HT1080 (cell line): ENCODE measurements around the gene ING4. TPM values are rescaled to one million over a fixed set of nuclear protein-coding genes. Genes with fewer than 3 reads are reported as not detected.

Experiments used
- DNase-seq: peaks from one replicate; pipeline ENCODE4 v3.0.0-alpha.2; 2015; ENCODE audit warnings: low read depth
- total RNA-seq: library from RNA; depleted of rRNA; stranded (reverse); fragments of >200 nt; shearing (Covaris generic); gene quantifications from 2 replicates; pipeline ENCODE4 v1.2.3, GENCODE V29; 2014

Gene ING4
- total RNA-seq, 1 experiment from 2014 or later = 22.3 TPM

DNA sequence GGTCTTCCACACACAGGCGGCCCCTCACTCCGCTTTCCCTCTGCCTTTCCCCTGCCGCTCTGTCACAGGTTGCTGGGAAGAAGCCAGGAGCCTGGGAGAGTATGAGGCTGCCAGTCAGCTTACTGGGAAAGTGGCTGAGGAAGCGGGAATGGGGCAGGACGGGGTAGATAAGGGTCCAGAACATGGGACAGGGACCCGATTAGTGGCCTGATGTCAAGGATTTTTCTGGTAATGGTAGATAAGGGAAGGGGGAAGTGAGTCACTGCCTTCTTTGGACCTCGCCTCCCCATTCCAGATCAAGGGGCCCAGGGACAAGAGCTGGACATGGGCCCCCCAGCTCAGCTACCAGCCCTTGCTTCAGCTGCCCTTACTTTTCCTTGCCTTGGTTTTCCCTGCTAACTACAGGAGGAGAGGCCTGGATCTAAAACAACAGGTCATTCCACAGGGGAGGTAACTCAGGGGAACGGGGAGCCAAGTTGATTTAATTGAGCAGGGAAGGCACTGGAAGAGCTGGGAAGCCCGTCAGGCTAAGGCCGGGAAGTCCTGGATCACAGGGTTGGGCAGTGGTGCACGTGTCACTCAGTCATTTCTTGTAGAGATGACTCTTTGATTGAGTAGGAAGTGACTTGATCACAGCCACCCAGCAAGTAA lies 23.6 kb downstream of the ING4 start:
- no peak for DNase-seq

DNA sequence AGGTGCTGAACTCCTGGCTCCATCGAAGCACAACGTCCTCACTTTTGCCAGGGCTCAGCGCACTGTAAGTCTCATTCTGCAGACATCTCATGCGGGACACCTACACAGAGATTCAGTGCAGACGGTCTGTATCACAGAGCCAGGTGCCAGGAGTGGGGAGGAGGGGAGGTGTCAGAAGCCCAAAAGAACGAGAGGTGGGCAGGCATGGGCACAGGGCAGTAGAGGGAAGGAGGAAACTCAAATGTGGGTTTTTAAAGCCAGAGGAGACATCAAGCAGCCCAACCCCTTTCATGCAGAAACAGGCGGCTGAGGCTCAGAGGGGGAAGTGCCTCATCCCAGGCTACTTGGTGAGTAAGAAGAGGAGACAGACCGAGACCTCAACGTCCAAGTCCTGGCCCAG lies 24.6 kb downstream of the ING4 start:
- no peak for DNase-seq

DNA sequence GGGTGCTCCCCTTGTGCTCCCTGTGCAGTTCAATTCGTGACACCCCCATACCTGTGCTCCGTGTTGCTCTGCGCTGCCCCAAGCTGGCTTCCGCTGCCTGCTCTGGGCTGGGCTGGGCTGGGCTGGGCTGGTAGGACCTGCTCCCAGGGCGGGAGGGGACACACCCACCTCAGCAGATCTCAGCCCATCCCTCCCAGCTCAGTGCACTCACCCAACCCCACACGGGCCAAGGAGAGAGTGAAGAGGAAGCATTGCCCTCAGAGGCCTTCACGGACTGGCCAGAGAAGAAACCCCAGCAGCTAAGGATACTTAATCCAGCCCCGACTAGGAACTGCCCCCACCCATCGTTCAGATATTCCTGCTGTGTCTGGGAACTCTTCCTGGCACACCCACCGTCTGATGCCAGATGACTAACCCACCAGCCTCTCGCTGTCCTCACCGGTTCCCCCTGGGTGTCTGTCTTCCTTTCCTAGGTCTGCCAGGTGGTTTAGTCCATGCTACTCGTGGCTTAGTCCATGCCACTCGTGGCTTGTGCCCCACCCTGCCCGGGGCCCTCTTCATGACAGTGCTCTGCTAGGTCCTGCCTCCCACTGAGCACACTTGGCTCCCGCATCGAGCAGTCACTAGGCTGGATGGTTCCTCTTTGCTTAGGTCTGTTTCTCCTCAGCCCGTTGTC lies 26.9 kb downstream of the ING4 start, which contains the start of gene LPAR5:
Gene LPAR5 (minus strand): TSS at position 104 of the 676 bp plus-strand sequence. CDS start 14,711 bp downstream, outside the sequence.
- peak; percentile 72 for DNase-seq

DNA sequence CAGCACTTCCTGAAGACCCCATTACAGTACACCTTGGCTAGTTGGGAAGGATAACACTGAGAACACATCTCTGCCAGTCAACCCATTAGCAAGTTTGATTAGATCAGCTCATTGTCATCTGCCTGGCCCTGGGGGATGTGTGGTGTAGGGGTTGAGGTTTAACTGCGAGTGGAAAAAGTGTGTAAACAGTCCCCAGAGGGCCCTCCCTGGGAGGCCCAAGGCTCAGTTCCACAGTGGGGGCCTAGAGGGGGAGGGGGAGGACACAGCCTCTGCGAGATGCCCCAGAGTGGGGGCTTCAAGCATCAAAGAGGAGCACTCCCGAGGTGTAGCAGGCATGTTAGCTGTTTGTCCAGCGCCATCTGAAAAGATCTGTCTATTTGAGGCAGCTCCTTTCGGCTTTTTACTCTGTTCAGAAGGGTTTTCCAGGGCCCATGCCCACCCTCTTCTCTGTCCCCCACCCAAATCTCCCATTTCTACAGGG lies 27.5 kb downstream of the ING4 start:
- no peak for DNase-seq

DNA sequence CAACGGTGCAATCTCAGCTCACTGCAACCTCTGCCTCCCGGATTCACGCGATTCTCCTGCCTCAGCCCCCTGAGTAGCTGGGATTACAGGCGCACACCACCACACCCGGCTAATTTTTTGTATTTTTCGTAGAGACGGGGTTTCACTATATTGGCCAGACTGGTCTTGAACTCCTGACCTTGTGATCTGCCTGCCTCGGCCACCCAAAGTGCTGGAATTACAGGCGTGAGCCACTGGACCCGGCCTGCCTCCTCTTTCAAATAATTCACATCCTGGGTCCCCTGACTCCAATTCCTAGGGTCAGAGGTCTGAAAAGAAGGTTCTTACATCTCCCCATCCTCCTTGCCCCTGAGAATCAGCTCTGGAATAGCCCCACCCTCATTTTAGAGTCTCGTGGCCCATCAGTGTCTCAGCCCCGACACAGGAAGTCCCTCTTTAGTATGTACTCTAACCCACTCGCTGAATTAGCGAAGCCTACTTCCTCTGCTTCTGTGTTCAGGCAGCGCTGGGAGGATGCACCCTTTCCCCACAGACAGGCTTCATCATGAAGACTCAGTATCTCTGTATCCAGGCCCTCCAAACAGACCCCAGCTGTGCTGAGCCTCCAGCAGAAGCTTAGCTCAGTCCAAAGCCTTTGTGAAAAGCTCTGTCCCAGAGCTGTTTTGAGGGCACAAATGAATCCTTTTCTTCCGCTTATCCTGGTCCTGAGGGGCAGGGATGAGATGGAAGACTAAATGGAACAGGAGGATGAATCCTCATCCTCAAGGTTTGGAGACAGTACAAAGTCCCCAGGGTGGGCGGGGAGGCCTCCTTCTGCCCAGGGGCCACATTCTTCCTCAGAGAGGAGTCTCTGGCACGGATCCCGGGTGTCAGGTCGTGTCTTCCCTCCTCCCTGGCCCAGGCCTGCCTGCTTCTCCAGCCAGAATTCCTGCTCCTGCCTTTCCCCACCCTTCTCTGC lies 30.6 kb downstream of the ING4 start:
- DNase-seq = no peak

DNA sequence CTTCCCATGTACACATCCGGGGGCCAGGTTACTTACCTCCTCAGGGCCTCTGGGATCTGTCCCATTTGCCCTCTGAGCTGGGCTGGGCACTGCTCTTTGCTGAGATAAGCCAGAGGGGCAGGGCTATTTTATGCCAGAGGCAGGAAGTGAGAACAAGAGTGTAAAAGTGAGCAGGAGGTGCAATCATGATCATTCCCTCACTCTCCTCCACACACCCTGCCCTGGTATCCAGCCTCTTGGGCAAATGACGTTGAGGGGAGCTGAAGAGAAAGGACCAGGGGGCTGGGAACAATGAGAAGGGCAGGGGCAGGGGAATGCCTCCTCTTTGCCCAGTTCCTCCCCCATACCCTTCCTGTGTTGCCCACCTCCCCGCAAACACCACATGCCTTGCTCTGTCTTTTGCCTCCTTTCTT lies 31.4 kb downstream of the ING4 start:
- DNase-seq = no peak

DNA sequence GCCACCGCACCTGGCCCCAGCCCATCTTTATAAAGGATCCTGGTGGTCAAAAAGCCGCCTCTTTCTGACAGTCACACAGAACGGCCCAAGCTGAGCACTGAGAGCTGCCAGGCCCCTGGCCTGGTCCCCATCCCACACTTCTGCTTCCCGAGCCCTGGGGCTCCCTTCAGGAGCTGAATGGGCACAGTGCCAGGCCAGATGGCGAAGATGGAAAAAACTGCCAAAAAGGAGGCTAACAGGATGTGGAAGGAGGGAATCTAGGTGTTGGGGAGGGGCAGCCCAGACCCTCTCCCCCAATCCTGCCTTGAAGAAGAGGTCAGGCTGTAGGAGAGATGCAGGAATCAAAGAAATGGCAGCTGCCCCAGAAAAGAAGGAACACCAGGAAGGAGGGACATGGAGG lies 32.2 kb downstream of the ING4 start:
- DNase-seq = no peak

DNA sequence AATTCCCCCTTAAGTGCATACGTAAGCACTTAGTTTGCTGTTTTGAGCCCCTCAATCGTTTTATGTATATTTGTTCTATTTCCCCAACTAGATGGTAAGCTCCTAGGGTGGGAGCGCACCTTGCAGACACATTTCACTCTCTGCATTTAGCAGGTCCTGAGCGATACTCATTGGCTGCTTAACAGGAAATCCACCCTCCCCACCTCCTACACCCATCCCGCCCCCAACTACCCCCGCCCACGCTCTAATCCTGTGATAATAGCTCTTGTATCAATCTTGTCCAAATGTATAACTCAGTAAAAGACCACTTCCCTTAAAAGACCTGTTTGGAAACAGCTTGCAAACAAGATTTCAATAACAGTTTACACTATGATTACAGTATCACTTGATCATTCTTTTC lies 35.3 kb downstream of the ING4 start:
- no peak for DNase-seq

DNA sequence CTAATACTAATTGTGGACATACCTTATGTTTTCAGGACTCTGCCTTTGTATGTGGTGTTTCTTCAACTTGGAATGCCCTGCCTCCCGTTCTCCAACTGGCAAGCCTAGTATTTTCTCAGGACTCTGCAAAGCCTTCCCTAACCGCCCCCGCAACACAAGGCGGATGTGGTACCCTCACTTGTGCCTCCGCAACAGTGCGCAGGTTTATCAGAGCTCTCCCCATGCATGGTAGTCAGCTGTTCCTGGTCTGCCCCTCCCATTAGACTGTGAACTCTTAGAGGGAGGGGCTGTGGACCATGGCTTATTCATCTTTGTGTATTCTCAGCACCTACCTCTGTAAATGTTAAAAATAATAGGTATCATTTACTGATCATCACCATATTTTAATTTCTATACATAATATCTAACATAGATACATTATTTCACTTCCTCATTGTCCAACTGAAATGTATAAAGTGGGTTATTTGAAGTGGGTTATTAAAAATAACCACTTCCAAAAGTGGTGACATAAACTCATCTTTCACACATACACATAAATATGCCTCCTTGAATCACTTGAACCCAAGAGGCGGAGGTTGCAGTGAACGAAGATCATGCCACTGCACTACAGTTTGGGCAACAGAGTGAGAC lies 36.1 kb downstream of the ING4 start:
- DNase-seq = no peak

DNA sequence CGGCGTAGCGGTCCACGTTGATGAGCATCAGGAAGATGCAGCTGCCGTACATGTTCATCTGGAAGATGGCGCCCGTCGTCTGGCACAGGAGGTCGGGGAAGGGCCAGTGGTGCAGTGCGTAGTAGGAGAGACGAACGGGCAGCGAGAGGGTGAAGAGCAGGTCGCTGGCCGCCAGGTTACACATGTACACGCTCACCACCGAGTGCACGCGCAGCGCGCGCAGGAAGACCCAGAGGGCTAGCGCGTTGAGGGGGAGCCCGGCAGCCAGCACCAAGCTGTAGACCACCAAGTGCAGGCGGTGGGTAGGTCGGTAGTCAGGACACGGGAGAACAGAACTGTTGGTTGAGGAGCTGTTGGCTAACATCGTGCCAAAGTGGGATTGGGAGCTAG lies 42.0 kb downstream of the ING4 start:
- DNase-seq = no peak

DNA sequence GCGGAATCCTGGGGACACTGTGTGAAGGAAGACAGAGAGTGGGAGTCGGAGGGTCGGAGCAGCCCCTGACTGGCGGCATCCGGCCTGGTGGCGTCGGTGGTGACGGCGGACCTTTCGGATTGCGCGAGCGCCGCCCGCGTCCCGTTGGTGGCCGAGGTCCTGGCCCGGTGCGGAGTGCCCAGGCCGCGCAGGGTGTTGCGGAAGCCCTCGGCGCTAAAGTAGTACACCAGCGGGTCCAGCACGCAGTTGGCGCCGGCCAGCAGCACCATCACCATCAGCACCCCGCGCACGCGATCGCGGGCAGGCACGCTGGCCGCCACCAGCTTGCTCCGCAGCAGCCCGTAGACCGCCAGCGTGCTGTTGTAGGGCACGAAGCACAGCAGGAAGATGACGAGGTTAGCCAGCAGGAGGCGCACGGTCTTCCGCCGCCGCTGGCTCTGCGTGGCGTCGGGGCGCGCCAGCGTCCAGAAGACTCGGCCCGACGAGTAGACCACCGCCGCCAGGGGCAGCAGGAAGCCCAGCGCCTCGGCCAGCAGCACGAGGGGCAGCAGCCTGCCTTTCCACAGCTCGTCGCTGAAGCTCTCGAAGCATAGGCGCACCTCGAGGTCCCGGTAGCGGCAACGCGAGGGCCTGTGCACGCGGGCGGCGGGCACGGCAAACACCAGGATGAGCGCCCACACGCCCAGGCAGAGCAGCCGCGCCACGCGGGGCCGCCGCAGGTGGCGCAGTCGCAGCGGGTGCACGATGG lies 42.6 kb downstream of the ING4 start:
- no peak for DNase-seq

DNA sequence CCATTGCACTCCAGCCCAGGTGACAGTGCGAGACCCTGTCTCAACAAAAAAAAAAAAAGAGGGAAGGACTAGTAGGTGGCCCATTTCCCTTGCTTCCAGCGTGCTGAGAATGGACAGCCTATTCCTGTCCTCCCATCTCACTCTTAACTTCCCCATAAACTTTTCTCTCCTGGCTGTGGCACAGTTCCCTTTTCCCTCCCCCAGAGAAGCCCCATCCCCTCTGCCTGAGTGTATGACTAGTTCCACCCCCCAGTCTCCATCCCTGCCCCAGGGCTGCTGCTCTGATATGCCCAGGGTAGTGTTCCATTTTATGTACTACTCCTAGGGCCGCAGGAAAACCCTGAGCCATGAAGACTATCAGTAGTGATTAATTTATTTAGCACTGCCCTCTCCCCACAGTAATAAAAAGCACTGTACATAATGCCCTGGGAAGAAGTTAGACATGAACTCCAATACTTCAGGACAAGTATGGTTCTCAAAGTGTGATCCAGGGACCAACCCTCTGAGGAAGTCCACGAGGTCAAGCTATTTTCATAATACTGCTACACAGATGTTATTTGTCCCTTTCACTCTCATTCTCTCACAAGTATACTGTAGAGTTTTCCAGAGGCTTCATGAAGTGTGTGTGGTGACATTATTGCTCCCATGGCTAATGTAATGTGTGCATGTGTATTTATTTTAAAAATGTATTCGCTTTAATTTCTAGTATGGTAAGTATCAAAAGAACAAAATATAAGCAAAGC lies 44.3 kb downstream of the ING4 start:
- no peak for DNase-seq

DNA sequence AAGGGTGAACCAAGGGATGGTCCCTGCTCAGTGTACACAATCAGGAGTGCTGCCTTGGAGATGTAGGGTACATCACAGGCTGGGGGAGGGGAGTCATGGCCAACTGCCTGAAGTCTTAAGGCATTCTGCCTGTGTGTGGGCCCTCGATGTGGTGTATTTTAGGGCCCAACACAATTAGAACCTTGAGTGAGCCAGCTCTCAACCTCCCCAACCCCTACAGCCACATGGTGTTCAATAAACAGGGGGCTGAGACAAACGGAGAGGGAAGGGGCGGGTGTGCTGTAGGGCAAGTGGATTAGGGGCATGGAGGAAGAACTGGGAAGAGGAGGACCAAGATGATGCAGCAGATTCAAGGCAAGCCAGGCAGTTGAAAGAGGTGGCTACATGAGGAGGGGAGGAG lies 47.1 kb downstream of the ING4 start:
- no peak for DNase-seq

DNA sequence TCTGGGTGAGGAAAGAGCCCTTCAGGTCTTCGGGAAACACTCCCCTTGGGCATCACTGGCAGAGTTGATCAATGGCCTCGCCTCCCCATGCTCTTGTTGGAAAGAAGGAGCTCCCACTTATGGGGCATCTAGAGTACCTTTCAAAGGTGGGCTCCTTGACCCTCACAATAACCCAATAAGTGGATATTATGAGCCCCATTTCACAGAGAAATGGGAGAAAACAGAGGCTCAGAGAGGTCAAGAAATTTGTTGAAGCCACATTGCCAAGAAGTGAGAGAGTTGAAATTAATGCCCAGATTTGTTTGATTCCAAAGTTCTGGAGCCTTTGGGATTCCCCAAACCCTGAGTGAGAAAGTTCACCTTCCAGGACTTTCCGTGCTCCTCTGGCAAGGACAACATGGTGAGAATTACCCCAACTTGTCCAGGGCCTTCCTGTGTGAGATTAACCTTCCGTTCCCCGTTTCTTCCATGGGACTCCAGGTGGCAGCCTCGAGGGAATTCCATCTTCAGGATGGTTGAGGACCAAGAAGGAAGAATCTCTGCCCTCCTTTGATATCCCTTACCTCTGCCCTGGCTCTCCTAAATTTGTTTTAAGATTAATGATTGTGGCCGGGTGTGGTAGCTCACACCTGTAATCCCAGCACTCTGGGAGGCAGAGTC lies 48.3 kb downstream of the ING4 start:
- no peak for DNase-seq

DNA sequence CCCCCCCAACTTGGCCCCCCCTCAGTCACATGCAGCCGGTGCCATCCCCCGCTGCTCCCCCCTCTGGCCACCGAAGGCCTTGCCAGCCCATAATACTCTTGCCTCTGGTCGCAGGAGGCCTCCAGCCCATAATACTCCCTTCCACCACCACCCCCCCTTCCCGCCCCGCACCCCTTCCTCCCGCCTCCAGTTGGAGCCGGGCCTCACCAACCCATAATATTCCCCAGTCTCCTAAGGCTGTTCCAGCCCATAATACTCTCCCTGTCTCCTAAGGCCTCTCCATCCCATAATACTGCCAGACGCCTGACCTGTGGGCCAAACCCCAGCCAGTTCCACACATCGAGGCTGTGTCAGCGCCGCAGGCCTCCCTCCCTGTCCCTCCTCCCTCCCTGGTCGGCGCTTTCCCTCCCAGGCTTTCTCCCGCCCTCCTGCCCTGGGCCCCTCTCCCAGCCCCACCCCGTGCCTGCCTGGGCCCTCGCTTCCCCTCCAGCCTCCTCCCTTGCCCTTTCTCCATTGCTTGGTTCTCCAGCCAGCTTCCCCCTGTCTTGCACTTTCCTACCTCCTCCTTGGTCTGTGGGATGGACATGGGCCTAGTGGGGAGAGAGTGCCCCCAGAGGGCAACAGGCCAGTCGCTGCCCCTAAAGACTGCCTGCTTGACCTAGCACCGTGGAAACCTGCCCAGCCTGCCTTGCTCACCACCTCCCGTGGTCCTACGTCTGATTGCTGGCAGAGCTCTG lies 49.0 kb downstream of the ING4 start:
- DNase-seq = peak; percentile 96

DNA sequence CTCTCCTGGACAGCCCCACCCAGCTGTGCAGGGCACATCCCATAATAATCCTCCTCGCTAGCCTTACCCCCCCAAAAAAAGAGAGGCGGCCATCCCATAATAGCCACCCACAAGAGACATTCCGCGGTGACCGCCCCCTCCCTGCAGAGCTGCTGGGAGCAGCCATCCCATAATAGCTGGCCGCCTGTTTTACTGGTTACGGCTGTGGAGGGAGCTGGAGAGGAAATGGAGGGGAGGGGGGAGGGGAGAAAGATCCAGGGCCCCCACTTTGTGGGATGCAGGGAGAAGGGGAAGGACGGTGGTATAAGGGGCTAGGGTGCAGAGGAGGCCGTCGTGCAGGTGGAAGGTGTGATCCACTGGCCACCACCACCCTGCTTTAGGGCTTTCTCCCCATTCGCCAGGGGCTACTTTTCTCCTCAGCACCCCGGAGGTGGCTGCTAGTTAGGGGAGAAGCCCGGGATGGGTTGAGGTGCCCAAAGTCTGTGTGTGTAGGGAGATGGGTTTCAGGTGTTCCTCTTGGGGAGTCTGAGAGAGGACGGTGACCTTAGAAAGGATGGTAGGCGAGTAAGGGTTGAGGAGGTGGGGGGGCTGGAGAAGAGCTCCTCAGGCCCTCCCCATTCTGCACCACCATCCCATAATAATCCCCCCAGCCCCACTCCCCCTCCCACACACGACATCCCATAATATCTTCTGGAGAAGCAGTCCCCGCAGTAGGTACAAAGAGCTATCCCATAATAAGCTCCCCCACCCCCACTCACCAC lies 49.7 kb downstream of the ING4 start:
- peak; percentile 88 for DNase-seq

DNA sequence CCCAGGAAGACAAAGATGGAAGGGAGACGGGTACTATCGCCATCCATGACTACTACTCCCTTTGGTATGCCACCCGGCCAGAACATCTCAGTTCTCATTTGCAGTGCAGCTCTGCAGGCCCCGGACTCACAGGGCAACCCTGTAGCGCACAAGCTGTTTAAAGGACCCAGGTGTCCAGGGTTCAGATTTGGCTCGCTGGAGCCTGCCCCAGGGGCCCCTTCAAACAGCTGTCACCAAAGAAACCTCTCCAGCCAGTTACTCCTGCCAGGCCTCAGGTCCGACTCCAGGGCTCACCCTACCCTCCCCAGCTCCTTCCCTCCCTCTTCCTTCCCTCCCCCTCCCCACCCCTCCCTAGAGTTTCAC lies 50.3 kb downstream of the ING4 start:
- DNase-seq = no peak

DNA sequence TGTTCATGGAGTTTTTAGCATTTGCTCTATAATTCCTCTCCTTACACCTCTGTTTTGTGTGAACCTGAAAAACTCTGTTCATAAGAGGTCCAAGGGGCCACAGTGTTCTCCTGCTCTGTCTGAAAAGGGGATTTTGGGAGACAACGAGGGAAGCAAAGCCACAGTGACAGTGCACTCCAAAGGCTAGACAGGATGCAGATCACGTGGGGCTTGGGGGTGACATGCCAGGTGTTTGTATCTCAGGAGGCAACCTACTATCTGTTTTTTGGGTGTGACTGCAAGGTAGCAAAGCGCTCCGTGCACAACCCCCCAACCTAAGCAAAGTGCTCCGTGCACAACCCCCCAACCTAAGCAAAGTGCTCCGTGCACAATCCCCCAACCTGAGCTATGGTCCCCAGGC lies 50.7 kb downstream of the ING4 start:
- no peak for DNase-seq
